Activated T-cell treated with anti-CD3 and anti-CD28 coated beads, Interleukin-2, amount 50 U/mL, for 1 hour (primary cell): ENCODE measurements around the gene RERE.

Source experiments
- DNase-seq: peaks from one replicate; pipeline ENCODE4 v3.0.0-alpha.2; 2020

RERE gene

GRCh38 chr1:8817412-8818324 is at the start of gene RERE:
TSS of gene RERE (minus strand) at chr1:8817640.
- DNase-seq = peak; percentile 99

- no peak for DNase-seq
Observed at GRCh38 chr1:8866792-8867415, 49.5 kb upstream of the RERE start.

- DNase-seq = no peak
Observed at GRCh38 chr1:8866173-8866791, 48.8 kb upstream of the RERE start.

- DNase-seq = no peak
Observed at GRCh38 chr1:8864713-8865344, 47.4 kb upstream of the RERE start.

GRCh38 chr1:8863794-8864233 is 46.4 kb upstream of the RERE start:
- DNase-seq = no peak

GRCh38 chr1:8863138-8863537 is 45.7 kb upstream of the RERE start:
- DNase-seq = no peak

GRCh38 chr1:8862528-8862927 is 45.1 kb upstream of the RERE start:
- peak; percentile 46 for DNase-seq

GRCh38 chr1:8860738-8861516 is 43.5 kb upstream of the RERE start:
- no peak for DNase-seq

- peak; percentile 45 for DNase-seq
Observed at GRCh38 chr1:8858888-8859706, 41.7 kb upstream of the RERE start.

- DNase-seq = no peak
Observed at GRCh38 chr1:8858112-8858668, 40.8 kb upstream of the RERE start.

GRCh38 chr1:8856689-8857412 is 39.4 kb upstream of the RERE start:
- DNase-seq = no peak

GRCh38 chr1:8854240-8854639 is 36.8 kb upstream of the RERE start:
- no peak for DNase-seq

GRCh38 chr1:8851060-8851459 is 33.6 kb upstream of the RERE start:
- DNase-seq = no peak

- DNase-seq = peak; percentile 78
Observed at GRCh38 chr1:8848663-8849386, 31.4 kb upstream of the RERE start.

- no peak for DNase-seq
Observed at GRCh38 chr1:8847990-8848389, 30.6 kb upstream of the RERE start.

GRCh38 chr1:8846263-8846662 is 28.8 kb upstream of the RERE start:
- no peak for DNase-seq

GRCh38 chr1:8845104-8846097 is 28.0 kb upstream of the RERE start:
- DNase-seq = no peak

- no peak for DNase-seq
Observed at GRCh38 chr1:8844501-8845006, 27.1 kb upstream of the RERE start.
